Panc1 (cell line): ENCODE data around the gene CD9. TPM values are rescaled to one million over a fixed set of nuclear protein-coding genes. Genes with fewer than 3 reads are reported as not detected.

Experiments
- ATAC-seq: fragments of 200-7000 bp; cut with Tn5 transposase; 2 replicates; pipeline ENCODE4 v1.9.1; 2020; ENCODE audit warnings: mild to moderate bottlenecking, moderate library complexity
- BruUV-seq: library from RNA; stranded (reverse); fragments of 400-500 nt; replicated peaks from 2 replicates; lab custom pipeline; 2021; lab: Mats Ljungman, UMichigan
- CTCF ChIA-PET: fragments of 300-600 bp; sonication (Branson Sonifier 250); formaldehyde crosslinking; loops from one replicate; lab custom pipeline; 2022; ENCODE audit warnings: antibody characterized with exemption; lab: Charles Lee
- POLR2A ChIA-PET: fragments of 300-600 bp; sonication (Branson Sonifier 250); formaldehyde crosslinking; loops from one replicate; lab custom pipeline; 2022; ENCODE audit warnings: antibody characterized with exemption; lab: Charles Lee
- DNase-seq: peaks from one replicate; pipeline ENCODE4 v3.0.0-alpha.2; 2010; ENCODE audit warnings: low read depth, low spot score
- H3K27ac ChIP-seq: 2 replicates; pipeline ENCODE4 v1.5.1; 2011; ENCODE audit warnings: mild to moderate bottlenecking, low read length, inconsistent platforms
- H3K27me3 ChIP-seq: fragments of 200-500 bp; sonication (Bioruptor generic); 2 replicates; pipeline ENCODE4 v1.6.0; 2014; ENCODE audit warnings: low read length, inconsistent platforms; ENCODE audit not compliant: control insufficient read depth, insufficient read depth
- H3K36me3 ChIP-seq: fragments of 200-500 bp; sonication (Bioruptor generic); 2 replicates; pipeline ENCODE4 v1.5.1; 2014; ENCODE audit warnings: inconsistent platforms, mild to moderate bottlenecking, low read length, moderate library complexity; ENCODE audit not compliant: control insufficient read depth, insufficient read depth
- H3K4me1 ChIP-seq: 2 replicates; pipeline ENCODE4 v1.5.1; 2011; ENCODE audit warnings: inconsistent platforms, mild to moderate bottlenecking, low read length, moderate library complexity; ENCODE audit not compliant: control insufficient read depth, insufficient read depth
- H3K4me3 ChIP-seq, 2 experiments: 2 replicates each; pipeline ENCODE4 v1.5.1; 2011 to 2012; ENCODE audit warnings: low read depth in 2 of 2, low read length in 2 of 2, mild to moderate bottlenecking in 2 of 2, inconsistent platforms in 1 of 2, moderate library complexity in 1 of 2
- H3K9me3 ChIP-seq: fragments of 200-500 bp; sonication (Bioruptor generic); 2 replicates; pipeline ENCODE4 v1.5.1; 2014; ENCODE audit warnings: low read depth, mild to moderate bottlenecking, inconsistent platforms, low read length, moderate library complexity; ENCODE audit not compliant: control insufficient read depth, insufficient read depth
- POLR2AphosphoS5 ChIP-seq: IDR thresholded peaks from 2 replicates; pipeline ENCODE4 v1.6.1; 2012; ENCODE audit warnings: mild to moderate bottlenecking, low read depth, low read length, moderate library complexity
- SIN3A ChIP-seq: IDR thresholded peaks from 2 replicates; pipeline ENCODE4 v1.6.1; 2012; ENCODE audit warnings: low read depth, mild to moderate bottlenecking, low read length, moderate library complexity, borderline replicate concordance; ENCODE audit not compliant: insufficient read depth
- TCF7L2 ChIP-seq: IDR thresholded peaks from 2 replicates; pipeline ENCODE4 v1.6.1; 2011; ENCODE audit warnings: mild to moderate bottlenecking, low read depth, low read length, inconsistent platforms
- in situ Hi-C: cut with HindIII; loops from 2 replicates; pipeline ENCODE4 v1.10.0; 2016; ENCODE audit warnings: low sequenced_read_pairs, low pct_unique_long_range_greater_than_20kb
- intact Hi-C: fragments of 100-400 bp; cut with micrococcal nuclease; formaldehyde crosslinking; loops from one replicate; pipeline ENCODE4 v1.10.0; 2022; ENCODE audit not compliant: unreplicated experiment
- total RNA-seq: library from RNA; stranded (reverse); gene quantifications from one replicate; pipeline ENCODE4 v1.2.1, GENCODE V29; 2021; ENCODE audit not compliant: unreplicated experiment
- TF ChIP-seq, protein P1 (sequence below), 2 experiments: IDR thresholded peaks; 2 replicates each; pipeline ENCODE4 v1.6.1; 2011 to 2012; ENCODE audit warnings: low read depth in 2 of 2, control low read depth in 1 of 2, low read length in 1 of 2, mild to moderate bottlenecking in 1 of 2, moderate library complexity in 1 of 2; ENCODE audit not compliant: insufficient read depth in 1 of 2
- TF ChIP-seq, protein P2 (sequence below): fragments of 450-650 bp; IDR thresholded peaks from 2 replicates; pipeline ENCODE4 v1.5.1; 2017; ENCODE audit warnings: mild to moderate bottlenecking

The CD9 gene
- total RNA-seq, 1 experiment from 2014 or later = 103 TPM

DNA sequence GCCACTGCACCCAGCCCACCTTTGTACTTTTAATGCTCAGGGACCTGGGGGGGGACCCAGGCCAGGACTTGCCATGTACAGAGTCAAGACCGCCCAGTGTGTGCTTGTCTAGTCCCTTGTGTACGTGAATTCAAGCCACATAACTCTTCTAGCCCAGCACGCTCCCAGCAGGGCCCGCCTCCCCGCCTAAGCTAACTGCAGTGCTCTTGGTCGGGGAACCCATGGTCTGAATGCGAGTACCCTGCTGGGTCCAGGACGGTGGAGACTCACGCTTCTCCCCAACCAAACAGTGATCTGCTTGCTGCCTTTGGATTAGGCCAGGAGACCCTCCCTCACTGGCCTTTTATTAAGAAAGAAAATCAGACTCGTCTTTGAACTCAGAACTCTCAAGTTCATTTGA, 23.3 kb downstream of the CD9 start:
- Histone ChIP-seq H3K4me3 (no peak overlapping the region), H3K27ac (no peak overlapping the region), H3K9me3 (no peaks in the 10 kb centered on the region), H3K4me1 (no peaks in the 10 kb centered on the region; the same call in 1 of the 2 replicates), H3K27me3 (no peaks in the 10 kb centered on the region), H3K36me3 (no peaks in the 10 kb centered on the region)
- no TSS peak for BruUV-seq
- intact Hi-C loops (no loop called here), in situ Hi-C loops (no loop called here)
- ATAC-seq (no peak), DNase-seq (no peak)
- POLR2A ChIA-PET = no interaction called here
- TF ChIP-seq SIN3A = no peak
- TF ChIP-seq POLR2AphosphoS5 = no peak
- TF ChIP-seq TCF7L2 = no peak
- TF ChIP-seq, protein P1, sequence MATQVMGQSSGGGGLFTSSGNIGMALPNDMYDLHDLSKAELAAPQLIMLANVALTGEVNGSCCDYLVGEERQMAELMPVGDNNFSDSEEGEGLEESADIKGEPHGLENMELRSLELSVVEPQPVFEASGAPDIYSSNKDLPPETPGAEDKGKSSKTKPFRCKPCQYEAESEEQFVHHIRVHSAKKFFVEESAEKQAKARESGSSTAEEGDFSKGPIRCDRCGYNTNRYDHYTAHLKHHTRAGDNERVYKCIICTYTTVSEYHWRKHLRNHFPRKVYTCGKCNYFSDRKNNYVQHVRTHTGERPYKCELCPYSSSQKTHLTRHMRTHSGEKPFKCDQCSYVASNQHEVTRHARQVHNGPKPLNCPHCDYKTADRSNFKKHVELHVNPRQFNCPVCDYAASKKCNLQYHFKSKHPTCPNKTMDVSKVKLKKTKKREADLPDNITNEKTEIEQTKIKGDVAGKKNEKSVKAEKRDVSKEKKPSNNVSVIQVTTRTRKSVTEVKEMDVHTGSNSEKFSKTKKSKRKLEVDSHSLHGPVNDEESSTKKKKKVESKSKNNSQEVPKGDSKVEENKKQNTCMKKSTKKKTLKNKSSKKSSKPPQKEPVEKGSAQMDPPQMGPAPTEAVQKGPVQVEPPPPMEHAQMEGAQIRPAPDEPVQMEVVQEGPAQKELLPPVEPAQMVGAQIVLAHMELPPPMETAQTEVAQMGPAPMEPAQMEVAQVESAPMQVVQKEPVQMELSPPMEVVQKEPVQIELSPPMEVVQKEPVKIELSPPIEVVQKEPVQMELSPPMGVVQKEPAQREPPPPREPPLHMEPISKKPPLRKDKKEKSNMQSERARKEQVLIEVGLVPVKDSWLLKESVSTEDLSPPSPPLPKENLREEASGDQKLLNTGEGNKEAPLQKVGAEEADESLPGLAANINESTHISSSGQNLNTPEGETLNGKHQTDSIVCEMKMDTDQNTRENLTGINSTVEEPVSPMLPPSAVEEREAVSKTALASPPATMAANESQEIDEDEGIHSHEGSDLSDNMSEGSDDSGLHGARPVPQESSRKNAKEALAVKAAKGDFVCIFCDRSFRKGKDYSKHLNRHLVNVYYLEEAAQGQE (IDR thresholded peaks at IDR 0.05; ENCODE audit: insufficient read depth in 1 of 2, low read depth in 2 of 2, low read length in 1 of 2) = no peak
- TF ChIP-seq, protein P2, sequence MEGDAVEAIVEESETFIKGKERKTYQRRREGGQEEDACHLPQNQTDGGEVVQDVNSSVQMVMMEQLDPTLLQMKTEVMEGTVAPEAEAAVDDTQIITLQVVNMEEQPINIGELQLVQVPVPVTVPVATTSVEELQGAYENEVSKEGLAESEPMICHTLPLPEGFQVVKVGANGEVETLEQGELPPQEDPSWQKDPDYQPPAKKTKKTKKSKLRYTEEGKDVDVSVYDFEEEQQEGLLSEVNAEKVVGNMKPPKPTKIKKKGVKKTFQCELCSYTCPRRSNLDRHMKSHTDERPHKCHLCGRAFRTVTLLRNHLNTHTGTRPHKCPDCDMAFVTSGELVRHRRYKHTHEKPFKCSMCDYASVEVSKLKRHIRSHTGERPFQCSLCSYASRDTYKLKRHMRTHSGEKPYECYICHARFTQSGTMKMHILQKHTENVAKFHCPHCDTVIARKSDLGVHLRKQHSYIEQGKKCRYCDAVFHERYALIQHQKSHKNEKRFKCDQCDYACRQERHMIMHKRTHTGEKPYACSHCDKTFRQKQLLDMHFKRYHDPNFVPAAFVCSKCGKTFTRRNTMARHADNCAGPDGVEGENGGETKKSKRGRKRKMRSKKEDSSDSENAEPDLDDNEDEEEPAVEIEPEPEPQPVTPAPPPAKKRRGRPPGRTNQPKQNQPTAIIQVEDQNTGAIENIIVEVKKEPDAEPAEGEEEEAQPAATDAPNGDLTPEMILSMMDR = no peak
- CTCF ChIA-PET = no interaction called here

DNA sequence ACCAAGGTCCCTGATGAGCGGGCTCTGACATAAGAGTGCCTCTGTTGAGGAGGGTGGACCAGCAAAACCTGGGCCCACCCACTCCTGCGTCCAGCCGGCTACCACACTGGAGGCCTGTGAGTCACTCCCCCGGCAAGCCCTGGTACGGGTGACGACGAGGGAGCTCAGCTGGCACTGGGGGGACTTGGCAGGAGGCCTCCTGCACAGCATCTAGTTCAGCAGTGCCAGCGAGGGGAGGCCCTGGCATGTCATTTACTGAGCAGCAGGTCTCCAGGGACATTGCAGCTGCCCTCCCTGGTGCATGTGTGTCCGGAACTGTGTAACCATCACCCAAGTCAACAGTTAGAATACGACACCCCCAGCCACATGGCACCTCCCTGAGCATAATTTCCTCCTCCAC, 24.4 kb downstream of the CD9 start:
- ChIA-PET CTCF (no interaction called here), POLR2A (no interaction called here)
- DNase-seq (no peak), ATAC-seq (no peak)
- H3K9me3 ChIP-seq = no peaks in the 10 kb centered on the region
- no peak overlapping the region for H3K4me3 ChIP-seq
- no peak overlapping the region for H3K27ac ChIP-seq
- H3K36me3 ChIP-seq = no peaks in the 10 kb centered on the region
- intact Hi-C loops (no loop called here), in situ Hi-C loops (no loop called here)
- BruUV-seq = no TSS peak
- no peaks in the 10 kb centered on the region; the same call in 1 of the 2 replicates for H3K4me1 ChIP-seq
- no peaks in the 10 kb centered on the region for H3K27me3 ChIP-seq
- TF ChIP-seq, protein P1 (IDR thresholded peaks at IDR 0.05; ENCODE audit: insufficient read depth in 1 of 2, low read depth in 2 of 2, low read length in 1 of 2) = no peak
